DOHH2 (cell line): ENCODE results near the gene GPR153.

ENCODE experiments used
- CTCF ChIP-seq: fragments of 200-600 bp; sonication (generic); IDR thresholded peaks from one replicate; pipeline ENCODE4 v1.5.1; 2014; ENCODE audit warnings: antibody characterized with exemption, mild to moderate bottlenecking, low read depth, low read length; ENCODE audit not compliant: poor library complexity, severe bottlenecking
- EZH2phosphoT487 ChIP-seq: fragments of 200-600 bp; sonication (generic); IDR thresholded peaks from 2 replicates; pipeline ENCODE4 v1.6.1; 2017; ENCODE audit warnings: borderline replicate concordance, mild to moderate bottlenecking, antibody characterized with exemption, low read length, moderate library complexity, mixed read lengths

GRCh38 chr1:6207075-6207885 lies 53.6 kb downstream of the GPR153 start:
- TF ChIP-seq CTCF, result no peak
- TF ChIP-seq EZH2phosphoT487, result no peak
